Body of pancreas (tissue), 4 donors: Measurements from ENCODE around the gene KMT5C.

Experiments
- POLR2A ChIP-seq, 3 donors: fragments of 450-650 bp; IDR thresholded peaks; one replicate each; pipeline ENCODE4 v1.6.1; 2016; ENCODE audit warnings: antibody characterized with exemption in 3 of 3, mild to moderate bottlenecking in 2 of 3
- TF ChIP-seq, protein P1 (sequence below), 7 experiments: fragments of 450-650 bp in 4 of 7; fragments of 200-600 bp in 3 of 7; sonication (generic) in 3 of 7; IDR thresholded peaks; one replicate each; pipeline ENCODE4 v1.5.1; 2016 to 2019; ENCODE audit warnings: antibody characterized with exemption in 7 of 7

DNA sequence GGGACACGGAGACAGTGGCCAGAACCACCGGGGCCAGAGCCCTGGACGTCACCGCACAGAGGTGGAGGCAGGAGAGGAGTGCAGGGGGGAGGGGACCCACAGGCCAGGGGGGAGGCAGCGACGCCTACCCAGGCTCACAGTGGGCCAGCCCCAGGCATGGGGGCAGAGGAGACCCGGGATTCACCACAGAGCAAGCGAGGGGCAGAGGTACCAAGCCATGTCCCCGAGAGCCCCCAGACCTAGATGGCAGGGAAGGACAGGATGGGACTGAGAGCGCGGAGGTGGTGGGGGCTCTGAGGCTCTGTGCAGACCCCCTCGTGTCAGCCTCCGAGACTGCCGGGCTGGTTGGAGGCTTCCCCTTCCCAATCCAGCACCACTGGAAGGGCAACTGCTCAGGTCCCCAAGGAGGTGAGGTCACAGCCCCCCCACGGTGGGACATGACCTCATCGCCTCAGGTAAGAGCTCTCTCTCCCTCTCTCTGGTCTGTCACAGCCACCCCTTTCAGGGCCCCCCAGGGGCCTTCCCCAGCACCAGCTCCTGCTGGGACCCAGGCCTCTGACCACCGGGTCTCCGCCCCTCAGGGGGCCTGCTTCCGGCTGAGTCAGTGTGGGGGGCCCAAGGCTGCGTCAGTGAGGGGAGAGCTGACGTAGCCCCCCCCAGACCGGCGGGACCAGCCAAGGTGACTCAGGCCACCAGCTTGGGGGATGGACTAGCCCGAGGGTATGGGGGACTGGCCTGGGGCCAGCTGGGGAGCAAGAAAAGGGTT lies 32.8 kb downstream of the KMT5C start:
- TF ChIP-seq POLR2A (IDR thresholded peaks at IDR 0.05), result no peak
- TF ChIP-seq, protein P1, sequence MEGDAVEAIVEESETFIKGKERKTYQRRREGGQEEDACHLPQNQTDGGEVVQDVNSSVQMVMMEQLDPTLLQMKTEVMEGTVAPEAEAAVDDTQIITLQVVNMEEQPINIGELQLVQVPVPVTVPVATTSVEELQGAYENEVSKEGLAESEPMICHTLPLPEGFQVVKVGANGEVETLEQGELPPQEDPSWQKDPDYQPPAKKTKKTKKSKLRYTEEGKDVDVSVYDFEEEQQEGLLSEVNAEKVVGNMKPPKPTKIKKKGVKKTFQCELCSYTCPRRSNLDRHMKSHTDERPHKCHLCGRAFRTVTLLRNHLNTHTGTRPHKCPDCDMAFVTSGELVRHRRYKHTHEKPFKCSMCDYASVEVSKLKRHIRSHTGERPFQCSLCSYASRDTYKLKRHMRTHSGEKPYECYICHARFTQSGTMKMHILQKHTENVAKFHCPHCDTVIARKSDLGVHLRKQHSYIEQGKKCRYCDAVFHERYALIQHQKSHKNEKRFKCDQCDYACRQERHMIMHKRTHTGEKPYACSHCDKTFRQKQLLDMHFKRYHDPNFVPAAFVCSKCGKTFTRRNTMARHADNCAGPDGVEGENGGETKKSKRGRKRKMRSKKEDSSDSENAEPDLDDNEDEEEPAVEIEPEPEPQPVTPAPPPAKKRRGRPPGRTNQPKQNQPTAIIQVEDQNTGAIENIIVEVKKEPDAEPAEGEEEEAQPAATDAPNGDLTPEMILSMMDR (IDR thresholded peaks at IDR 0.05), result no peak
